ENCODE data around the gene ADGRG7.

Gene ADGRG7

DNA sequence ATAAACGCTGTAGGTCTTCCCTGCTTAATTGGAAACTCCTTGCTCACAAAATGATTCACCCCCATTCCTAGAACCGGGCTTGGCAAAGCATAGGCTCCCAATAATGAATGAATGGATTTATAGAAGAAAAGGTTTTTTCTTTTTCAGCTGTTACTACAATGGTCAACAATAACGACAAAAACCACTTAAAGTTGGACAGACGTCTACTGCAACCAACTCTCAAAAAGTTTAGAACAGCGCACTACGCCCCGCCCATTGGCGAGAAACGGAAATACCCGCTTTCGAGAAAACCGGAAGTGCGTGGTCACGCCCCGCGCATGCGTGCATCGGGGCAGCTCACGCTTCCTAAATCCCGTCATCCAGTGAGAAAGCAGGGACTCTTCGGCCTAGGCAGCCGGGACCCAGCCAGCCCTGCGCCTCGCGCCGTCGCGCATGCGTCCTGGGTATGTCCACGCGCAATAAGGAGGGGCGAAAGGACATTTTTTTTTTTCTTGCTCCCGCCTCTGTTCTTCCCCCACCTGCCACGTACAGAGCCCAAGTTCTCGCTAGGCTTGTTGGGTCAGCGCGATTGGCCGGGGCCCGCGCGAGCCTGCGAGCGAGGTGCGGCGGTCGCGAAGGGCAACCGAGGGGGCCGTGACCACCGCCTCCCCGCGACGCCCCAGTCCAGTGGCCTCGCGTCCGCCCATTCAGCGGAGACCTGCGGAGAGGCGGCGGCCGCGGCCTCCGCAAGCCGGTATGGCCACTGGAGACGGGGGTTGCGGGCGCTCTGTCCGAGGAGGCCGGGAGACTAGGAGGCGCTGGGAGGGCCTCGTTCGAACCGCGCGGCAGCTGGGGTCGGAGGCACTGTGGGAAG lies 99.8 kb downstream of the ADGRG7 start, which contains the start of gene TFG:
TFG (plus strand) TSS at position 506 of the 853 bp plus-strand sequence. CDS start 4,192 bp downstream, outside the sequence.
- DNase-seq, result peak; percentile 99
- Histone ChIP-seq H3K9me3 (replicated peaks; ENCODE audit: insufficient read depth, low read length) (no peaks in the 10 kb centered on the region), H2AFZ (ENCODE audit: low read length) (peak within 1 kb of the TSS; percentile 82), H4K20me1 (ENCODE audit: insufficient read depth, low read length) (peaks cover 20% of the 10 kb centered on the region; the same call in 1 of the 2 replicates), H3K36me3 (replicated peaks; ENCODE audit: insufficient read depth, low read length) (no peaks in the 10 kb centered on the region; the same call in 1 of the 2 replicates), H3K27me3 (replicated peaks; ENCODE audit: insufficient read depth, low read length) (no peaks in the 10 kb centered on the region), H3K9ac (ENCODE audit: low read length) (peak within 1 kb of the TSS; percentile 89), H3K4me2 (ENCODE audit: low read depth, low read length) (peak within 1 kb of the TSS; percentile 76), H3K4me3 (ENCODE audit: low read length) (peak within 1 kb of the TSS; percentile 84), H3K27ac (ENCODE audit: low read length) (peak within 1 kb of the TSS; percentile 91), H3K79me2 (ENCODE audit: low read length) (peaks cover 44% of the 10 kb centered on the region), H3F3A (ENCODE audit: insufficient read depth, low read length) (peaks cover 16% of the 10 kb centered on the region), H3K4me1 (ENCODE audit: low read length) (peaks cover 10% of the 10 kb centered on the region), H3K9me2 (replicated peaks; ENCODE audit: insufficient read depth, low read length) (no peaks in the 10 kb centered on the region)
- no peak for TF ChIP-seq EZH2phosphoT487 (IDR thresholded peaks at IDR 0.05; ENCODE audit: low read length)
- TF ChIP-seq, protein P1, sequence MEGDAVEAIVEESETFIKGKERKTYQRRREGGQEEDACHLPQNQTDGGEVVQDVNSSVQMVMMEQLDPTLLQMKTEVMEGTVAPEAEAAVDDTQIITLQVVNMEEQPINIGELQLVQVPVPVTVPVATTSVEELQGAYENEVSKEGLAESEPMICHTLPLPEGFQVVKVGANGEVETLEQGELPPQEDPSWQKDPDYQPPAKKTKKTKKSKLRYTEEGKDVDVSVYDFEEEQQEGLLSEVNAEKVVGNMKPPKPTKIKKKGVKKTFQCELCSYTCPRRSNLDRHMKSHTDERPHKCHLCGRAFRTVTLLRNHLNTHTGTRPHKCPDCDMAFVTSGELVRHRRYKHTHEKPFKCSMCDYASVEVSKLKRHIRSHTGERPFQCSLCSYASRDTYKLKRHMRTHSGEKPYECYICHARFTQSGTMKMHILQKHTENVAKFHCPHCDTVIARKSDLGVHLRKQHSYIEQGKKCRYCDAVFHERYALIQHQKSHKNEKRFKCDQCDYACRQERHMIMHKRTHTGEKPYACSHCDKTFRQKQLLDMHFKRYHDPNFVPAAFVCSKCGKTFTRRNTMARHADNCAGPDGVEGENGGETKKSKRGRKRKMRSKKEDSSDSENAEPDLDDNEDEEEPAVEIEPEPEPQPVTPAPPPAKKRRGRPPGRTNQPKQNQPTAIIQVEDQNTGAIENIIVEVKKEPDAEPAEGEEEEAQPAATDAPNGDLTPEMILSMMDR (IDR thresholded peaks at IDR 0.05; ENCODE audit: low read length), result no peak
- TF ChIP-seq EZH2 (optimal IDR thresholded peaks at IDR 0.05; ENCODE audit: low read depth, low read length), result no peak

GRCh38 chr3:100709842-100710260 lies 100.5 kb downstream of the ADGRG7 start:
- no peaks in the 10 kb centered on the region for H3K9me2 ChIP-seq (replicated peaks; ENCODE audit: insufficient read depth, low read length)
- DNase-seq, result peak; percentile 44
- H3K4me1 ChIP-seq (ENCODE audit: low read length), result peaks cover 10% of the 10 kb centered on the region
- no peaks in the 10 kb centered on the region for H3K9me3 ChIP-seq (replicated peaks; ENCODE audit: insufficient read depth, low read length)
- H3K4me2 ChIP-seq (ENCODE audit: low read depth, low read length), result peak overlapping the region; percentile 58
- H3K27me3 ChIP-seq (replicated peaks; ENCODE audit: insufficient read depth, low read length), result no peaks in the 10 kb centered on the region
- H3K36me3 ChIP-seq (replicated peaks; ENCODE audit: insufficient read depth, low read length), result peaks cover 5% of the 10 kb centered on the region; the same call in 1 of the 2 replicates
- H3K79me2 ChIP-seq (ENCODE audit: low read length), result peaks cover 51% of the 10 kb centered on the region
- TF ChIP-seq EZH2phosphoT487 (IDR thresholded peaks at IDR 0.05; ENCODE audit: low read length) (no peak), EZH2 (optimal IDR thresholded peaks at IDR 0.05; ENCODE audit: low read depth, low read length) (no peak)
- TF ChIP-seq, protein P1 (IDR thresholded peaks at IDR 0.05; ENCODE audit: low read length), result no peak
- peaks cover 16% of the 10 kb centered on the region for H3F3A ChIP-seq (ENCODE audit: insufficient read depth, low read length)
- H3K27ac ChIP-seq (ENCODE audit: low read length), result peak overlapping the region; percentile 91
- H4K20me1 ChIP-seq (ENCODE audit: insufficient read depth, low read length), result peaks cover 22% of the 10 kb centered on the region; the same call in 1 of the 2 replicates
- H3K9ac ChIP-seq (ENCODE audit: low read length), result peak overlapping the region; percentile 89
- peak overlapping the region; percentile 84 for H3K4me3 ChIP-seq (ENCODE audit: low read length)
- no peak overlapping the region for H2AFZ ChIP-seq (ENCODE audit: low read length)

DNA sequence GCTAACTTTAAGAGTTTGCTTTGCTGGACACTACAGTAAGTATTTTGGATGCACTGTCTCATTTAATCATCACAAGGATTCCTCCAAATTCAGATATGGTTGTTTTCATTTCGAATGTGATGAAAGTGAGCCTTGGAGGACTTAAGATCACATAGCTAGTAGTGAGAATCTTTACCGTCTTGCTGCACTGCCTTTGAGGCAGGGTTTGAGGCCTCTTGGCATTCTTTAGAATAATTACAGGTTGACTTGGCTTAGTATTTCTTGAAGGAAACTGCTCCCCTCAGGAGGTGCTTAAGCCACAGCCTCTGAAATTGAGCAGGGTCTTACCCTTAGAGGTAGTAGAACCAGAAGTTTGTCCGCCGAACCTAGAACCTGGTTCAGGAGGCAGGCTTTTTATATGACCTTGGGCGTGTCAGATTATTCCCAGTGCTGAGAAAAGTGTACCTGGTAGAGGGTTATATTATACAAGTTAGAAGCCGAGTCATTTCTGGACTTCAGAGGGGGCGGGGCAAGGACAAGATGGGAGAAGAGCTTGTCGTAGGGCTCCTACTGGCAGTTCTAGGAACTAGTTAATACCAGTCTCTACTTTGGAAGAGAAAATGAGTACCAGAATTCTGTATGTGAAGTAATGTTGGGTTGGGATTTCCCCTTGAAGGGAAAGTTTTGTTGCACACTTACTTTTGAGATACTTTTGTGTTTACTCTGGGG lies 101.0 kb downstream of the ADGRG7 start:
- Histone ChIP-seq H3K4me1 (ENCODE audit: low read length) (peaks cover 10% of the 10 kb centered on the region), H2AFZ (ENCODE audit: low read length) (no peak overlapping the region), H3K4me2 (ENCODE audit: low read depth, low read length) (peak overlapping the region; percentile 58), H3K27ac (ENCODE audit: low read length) (peak overlapping the region; percentile 68), H3K27me3 (replicated peaks; ENCODE audit: insufficient read depth, low read length) (no peaks in the 10 kb centered on the region), H4K20me1 (ENCODE audit: insufficient read depth, low read length) (peaks cover 27% of the 10 kb centered on the region; the same call in 1 of the 2 replicates), H3F3A (ENCODE audit: insufficient read depth, low read length) (peaks cover 16% of the 10 kb centered on the region), H3K4me3 (ENCODE audit: low read length) (peak overlapping the region; percentile 78), H3K79me2 (ENCODE audit: low read length) (peaks cover 56% of the 10 kb centered on the region), H3K36me3 (replicated peaks; ENCODE audit: insufficient read depth, low read length) (peaks cover 10% of the 10 kb centered on the region; the same call in 1 of the 2 replicates), H3K9me3 (replicated peaks; ENCODE audit: insufficient read depth, low read length) (no peaks in the 10 kb centered on the region), H3K9me2 (replicated peaks; ENCODE audit: insufficient read depth, low read length) (no peaks in the 10 kb centered on the region), H3K9ac (ENCODE audit: low read length) (peak overlapping the region; percentile 73)
- TF ChIP-seq EZH2phosphoT487 (IDR thresholded peaks at IDR 0.05; ENCODE audit: low read length) (no peak), EZH2 (optimal IDR thresholded peaks at IDR 0.05; ENCODE audit: low read depth, low read length) (no peak)
- TF ChIP-seq, protein P1 (IDR thresholded peaks at IDR 0.05; ENCODE audit: low read length), result peak; percentile 41
- peak; percentile 75 for DNase-seq

Data from MM.1S (cell line).